ENCODE data around the gene FGFBP1.

DNA sequence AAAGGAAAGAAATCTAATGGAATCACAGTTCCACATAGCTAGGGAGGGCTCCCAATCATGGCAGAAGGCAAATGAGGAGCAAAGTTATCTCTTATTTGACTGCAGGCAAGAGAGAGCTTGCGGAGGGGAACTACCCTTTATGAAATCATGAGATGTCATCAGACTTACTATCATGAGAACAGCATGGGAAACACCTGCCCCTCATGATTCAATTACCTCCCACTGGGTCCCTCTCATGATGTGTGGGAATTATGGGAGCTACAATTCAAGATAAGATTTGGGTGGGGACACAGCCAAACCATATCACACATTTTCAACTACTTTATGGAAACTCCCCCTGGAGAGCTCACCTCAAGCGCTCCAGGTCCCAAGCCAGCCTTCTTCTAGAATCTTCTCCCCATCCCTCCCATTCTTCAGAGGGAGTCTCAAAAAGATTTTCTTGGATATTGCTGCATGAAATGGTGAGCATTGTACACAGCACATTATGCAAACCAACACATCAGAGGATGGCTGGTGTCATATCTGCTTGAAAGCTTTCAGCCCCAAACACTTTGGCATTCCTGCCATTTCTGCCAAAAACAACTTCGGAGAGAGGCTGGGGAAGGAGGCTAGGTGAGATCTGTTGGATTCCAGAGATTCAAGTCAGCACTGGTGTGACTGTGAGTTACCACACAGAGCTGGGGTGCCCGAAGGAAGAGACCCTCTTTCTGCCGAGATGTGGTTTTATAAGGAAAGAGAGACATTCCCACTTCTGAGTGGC is 6.9 kb downstream of the FGFBP1 start:
- TF ChIP-seq CTCF (IDR thresholded peaks at IDR 0.05; ENCODE audit: low read length) (no peak), EZH2 (IDR thresholded peaks at IDR 0.05; ENCODE audit: borderline replicate concordance, low read length) (no peak)

Data from OCI-LY1 (cell line).